ENCODE data around the gene NAIF1.

NAIF1 gene

DNA sequence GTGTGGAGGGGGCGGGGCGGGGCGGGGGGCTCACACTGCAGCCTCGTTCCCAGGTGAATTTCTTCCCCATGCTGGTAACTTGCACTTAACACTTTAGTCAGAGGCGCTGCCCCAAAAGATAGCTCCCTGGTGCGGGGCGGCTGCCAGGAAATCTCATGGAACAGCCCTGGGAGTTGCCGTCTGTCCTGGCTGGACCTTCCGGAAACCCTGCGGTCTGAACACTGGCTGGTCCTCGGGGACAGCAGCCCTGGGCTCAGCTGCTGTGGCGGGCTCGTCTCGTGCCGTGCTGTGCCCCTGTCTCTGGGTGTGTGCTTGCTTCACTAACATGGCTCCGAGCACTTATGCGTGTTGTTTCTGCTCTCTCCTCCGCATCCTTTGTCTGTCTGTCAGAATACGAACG is 34.6 kb upstream of the NAIF1 start:
- no peak for DNase-seq

DNA sequence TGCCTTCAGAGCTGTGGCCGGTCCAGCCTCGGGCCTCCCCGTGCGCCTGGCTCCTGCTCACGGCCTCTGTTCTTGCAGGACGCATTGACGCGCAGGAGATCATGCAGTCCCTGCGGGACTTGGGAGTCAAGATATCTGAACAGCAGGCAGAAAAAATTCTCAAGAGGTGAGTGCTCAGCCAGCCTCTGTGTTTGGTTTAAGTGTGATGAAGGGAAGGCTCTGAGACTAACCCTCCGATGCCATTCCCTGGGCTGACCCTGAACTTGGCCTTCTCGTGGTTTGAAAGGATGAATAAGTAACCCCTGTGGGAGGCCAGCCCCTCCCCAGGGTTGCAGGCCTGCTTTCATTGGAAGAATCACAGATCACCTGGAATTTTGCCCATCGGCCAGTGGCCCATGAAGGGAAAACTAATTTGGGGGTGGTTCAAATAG is 34.1 kb upstream of the NAIF1 start:
- no peak for DNase-seq

DNA sequence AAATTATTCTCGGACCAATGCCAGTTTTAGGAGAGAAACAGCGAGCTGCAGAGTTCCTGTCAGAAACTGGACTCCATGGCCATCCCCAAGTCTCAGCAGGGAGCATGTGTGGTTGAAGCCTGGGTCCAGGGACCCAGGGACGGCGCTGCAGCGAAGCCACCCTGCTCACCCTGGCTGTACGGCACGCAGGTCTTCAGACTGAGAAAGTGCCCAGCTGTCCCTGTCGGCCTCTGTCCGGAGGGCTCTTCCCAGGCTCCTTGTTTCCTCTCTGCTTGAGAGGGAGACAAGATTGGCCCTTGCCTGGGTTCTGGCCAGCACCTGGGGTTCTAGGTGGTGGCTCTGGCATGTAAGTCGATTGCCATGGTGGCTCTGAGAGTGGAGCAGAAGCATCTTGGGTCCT is 33.5 kb upstream of the NAIF1 start:
- no peak for DNase-seq

DNA sequence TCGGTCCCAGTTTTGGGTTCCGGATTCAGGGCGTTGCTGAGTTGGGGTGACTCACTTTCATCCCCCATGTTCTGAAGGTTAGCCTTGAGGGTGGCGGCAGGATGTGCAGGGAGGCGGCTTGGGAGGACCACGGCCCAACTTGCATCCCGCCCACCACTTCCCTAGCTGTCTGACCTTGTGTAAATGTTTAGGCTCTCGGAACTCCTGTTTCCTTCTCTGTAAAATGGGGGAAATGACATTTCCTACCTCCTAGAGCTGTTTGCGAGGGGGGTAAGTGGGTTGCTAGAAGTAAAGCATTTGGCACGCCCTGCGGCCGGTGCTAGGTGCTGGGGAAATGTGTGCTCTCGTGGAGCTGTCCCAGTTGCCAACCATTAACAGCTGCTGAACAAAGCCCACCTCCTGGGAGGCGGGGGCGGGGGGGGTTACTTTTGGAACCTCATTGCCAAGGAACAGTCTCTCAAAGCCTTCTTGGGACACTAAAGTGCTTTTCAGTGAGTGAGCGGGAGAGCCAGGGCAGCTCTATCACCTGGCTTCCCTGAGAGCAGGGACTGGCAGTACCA is 32.9 kb upstream of the NAIF1 start:
- DNase-seq = no peak

DNA sequence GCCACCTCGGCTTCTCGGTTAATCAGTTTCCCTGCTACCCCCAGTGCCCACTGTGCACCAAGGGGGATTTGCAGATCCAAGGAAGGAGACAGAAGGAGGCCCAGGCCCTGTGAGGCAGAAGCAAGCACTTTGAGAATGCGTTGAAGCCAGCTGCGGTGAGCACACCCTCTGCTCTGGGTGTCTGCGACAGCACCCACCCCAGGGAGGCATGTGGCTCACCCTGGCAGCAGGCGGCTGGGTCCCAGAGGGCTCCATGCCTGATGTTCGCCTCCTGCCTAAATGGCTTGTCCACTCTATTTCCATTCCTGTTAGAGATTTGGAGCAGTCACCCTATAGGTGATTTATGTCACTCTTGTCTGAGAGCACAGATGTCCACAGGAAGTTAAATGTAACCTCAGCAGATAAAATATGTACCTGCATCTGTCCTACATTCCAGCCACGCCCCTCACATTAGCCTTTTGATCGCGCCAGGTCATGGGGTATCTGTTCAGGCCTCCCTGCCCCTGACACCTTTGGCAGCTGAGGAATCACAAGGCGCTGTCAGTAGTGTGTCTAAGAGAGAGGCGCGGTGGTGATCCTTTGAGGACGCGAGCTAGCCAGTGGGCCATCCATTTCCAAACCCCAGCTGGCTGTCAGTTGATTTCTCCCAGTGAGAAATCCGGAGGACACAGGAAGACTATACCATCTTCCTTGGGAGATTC is 32.3 kb upstream of the NAIF1 start:
- no peak for DNase-seq

DNA sequence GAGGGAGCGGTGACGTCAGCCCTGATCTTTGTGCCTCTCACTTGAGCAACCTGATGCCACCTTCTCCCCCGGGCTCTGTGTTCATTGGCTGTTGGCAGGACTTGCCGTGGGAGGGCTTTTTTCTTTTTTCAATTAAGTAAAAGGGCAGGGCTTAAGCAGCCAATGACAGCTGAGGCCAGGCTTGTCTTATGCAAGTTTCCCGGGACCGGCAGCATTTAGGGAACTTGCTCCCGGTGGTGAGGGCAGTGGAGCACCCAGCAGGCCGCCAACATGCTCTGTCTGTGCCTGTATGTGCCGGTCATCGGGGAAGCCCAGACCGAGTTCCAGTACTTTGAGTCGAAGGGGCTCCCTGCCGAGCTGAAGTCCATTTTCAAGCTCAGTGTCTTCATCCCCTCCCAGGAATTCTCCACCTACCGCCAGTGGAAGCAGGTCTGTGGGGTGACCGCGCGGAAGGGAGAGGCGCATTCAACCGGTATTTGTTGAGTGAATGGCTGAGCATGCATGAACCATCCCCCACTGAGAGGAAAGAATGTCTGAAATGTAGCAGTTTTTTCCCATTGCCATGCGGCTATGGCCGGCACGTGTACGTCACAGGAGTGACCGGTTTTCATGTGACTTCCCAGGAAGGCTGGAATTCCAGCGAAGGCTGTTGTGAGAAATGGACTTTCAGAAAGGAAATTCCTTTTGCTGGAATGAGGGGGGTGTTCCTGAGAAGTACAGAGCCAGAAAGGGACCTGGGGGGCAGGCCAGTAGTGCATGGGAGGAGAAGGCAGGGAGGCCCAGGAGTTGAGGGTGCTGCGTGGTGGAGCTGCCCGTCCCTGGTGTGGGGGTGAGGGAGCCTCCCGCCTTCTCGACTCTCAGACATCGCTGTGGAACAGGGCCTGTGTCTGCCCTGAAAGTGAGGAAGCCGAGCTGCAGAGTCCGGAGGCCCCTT is 31.4 kb upstream of the NAIF1 start:
- DNase-seq = peak; percentile 30

DNA sequence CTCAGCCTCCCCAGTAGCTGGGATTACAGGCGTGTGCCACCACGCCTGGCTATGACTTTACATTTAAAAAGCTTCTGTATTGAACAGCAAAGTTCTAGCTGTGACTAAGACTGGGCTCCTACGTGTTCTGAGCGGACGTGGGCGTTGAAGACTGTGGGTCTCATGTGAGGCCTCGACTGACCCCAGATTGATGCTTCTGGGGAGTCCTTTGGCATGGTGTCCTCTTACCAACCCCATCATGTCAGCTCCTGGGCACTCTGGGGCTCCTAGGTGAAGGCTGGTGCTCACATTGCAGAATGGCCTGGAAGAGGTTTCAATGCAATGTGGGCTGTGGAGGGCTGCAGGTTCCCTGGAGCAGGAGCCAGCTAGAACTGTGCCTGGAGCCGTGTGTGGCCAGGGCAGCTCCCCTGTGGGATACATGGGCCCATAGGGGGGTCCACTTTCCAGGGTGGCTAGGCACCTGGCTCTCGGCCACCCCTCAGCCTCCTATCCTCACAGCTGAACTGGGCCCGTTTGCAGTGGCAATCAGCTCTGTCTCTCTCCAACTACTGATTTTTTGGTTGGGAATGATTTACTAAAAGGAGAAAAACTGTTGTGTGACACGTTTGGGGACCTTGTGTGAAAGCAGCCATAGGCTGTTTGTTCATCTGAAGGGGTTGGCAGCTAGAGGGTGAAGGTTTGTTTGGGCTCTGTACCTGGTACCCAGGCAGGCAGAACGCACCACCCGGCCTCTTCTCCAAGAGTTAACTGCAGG is 30.6 kb upstream of the NAIF1 start:
- no peak for DNase-seq

DNA sequence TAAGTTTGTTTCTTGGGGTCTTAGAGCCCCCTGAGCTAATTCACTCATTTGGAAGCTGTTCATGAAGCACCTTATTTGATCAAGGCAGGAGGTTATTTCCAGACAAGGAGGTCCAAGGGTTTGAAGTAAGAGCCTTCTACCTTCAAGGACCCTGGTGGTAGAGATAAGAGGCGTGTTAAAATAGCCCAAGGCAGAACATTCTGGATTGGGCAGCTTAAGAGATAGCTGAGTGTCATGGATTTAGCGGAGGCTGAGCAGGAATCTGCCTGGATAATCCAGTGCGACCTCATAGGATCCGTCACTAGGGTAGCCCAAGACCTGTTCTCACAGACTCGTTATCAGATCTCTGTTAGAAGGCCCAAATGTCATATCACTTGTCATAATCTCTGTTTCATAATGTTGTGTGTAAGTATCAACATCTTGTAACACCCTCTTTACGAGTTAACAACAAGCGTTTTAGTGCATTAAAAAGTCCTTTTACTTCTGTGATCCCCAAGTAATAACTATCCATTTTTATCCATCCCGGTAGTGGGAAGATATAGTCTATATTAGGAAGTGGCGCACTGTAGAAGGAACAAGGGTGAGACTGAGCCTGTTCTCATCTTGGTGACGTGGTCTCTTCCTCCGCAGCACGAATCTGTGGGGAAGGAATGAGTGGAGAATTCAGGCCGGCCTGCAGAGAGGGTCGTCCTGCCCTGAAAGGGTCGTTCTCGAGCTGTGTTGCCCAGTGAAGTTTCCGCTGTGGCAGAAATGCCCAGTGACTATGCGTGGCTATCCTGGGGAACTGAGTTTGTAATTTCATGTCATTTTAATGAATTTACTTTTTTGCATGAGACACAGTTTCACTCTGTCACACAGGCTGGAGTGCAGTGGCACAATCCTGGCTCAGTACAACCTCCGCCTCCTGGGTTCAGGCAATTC is 29.8 kb upstream of the NAIF1 start:
- no peak for DNase-seq

DNA sequence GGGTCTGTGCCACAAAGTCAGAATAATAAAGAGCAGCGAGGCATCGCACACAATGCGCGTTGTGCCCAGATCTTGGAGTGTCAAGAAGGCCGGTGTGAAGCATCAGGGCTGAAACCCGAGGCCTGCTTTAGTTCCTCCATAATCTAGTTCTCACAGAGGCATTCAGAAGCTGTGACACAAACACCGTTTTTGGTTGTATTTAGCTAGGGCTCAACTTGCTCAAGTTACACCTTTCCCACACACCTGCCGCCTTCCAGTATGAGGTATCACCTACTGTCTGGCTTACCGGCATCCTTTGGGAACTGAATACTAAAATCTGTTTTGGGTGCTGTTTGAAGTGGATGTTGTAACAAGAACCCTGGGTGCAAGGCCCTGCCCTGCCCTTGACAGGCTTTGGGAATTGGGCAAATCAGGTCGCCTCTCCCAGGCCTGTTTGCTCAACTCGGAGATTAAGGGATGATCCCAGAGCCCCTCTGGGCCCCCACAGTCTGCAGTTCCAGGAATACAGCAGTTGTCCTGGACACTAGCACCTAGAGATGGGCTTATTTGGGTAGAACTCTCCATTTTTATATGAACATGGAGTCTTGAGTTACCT is 27.9 kb upstream of the NAIF1 start:
- DNase-seq = no peak

DNA sequence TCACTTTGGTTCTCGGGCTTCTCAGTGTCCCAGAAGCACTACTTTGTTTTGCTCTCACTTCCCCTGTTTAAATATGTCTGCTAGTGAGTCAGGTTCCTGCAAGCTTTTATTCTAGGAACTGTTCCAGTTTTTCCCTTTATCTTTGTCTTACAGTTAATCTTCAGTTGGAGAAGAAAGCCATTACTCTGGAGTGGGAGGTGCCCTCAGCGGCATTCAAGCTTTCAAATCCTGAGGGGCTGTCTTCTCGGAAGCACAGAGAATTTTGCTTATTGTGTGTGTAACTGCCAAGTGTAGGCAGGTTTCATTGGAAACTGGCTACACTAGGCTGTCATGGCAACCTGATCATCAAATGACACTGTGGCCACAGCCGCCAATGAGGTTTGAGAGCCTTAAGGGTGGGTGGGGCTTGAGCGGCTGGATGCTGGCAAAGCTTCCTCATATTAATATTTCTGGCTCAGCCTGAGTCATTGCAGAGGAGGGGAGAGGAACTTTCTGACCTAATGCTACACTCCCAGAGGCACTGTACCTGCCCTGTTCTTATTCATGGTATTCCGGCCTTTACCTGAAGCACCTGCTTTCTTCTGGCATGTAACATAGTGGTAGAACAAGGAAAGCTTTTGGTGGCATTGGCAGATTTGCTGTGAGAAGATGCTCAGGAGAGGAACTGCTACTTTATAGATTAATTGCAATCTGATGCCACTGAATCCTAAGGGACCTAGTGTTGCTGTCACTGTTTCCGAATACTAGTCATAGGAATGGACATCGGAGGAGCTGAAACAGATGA is 27.2 kb upstream of the NAIF1 start:
- peak; percentile 87 for DNase-seq

DNA sequence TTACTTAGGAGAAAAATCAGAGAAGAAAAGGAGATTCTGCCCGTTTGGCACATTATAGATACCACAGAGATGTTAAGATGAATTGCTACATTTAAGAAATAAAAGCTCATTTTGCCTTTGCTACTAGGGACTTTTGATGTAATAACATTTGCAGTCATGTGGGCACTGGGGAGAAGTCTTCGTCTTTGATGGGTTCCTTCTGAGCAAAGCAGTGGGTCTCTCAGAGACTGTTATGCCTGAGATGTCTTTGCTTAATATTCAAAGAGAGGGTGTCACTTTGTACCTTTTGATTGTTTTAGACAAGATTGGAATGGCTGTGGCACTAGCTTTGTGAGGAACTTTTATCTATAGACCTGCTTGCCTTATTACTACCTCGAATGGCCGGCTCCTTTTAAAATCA is 25.9 kb upstream of the NAIF1 start:
- DNase-seq = no peak

DNA sequence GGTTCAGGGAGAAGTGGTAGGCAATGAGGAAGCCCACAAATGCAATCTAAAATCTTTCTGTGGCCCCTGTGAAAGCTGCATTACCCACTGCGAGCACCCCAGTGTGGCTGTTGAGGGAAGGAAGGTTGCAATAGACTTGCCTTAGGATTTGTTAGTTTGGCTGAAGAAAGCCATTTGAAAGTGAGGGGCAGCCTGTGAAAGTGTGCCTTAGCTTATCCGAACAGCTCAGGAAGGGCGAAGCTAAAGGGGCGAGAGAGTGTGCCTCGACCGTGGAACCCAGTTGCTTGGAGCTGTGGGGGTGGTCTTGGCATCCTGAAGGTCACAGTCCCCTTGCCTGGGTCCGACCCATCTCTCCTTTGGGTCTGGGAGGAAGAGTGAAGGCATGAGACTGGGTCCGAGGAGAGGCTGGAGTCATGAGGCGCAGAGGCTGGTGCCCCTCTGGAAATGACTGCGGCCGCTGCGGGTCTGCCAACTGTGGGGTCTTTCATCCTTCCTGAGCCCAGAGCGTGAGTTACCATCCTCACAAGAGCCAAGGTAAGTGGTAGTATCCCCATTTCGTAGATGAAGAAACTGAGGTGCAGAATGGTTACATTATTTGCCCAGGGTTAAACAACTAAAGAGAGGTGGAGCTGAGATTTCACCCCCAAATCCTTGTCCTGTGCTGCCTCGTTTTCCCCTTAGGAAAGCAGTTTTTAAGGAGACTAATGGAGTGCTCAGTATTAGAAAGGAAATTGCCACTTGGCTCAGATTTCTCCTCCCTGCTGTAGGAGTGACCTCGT is 25.3 kb upstream of the NAIF1 start:
- no peak for DNase-seq

DNA sequence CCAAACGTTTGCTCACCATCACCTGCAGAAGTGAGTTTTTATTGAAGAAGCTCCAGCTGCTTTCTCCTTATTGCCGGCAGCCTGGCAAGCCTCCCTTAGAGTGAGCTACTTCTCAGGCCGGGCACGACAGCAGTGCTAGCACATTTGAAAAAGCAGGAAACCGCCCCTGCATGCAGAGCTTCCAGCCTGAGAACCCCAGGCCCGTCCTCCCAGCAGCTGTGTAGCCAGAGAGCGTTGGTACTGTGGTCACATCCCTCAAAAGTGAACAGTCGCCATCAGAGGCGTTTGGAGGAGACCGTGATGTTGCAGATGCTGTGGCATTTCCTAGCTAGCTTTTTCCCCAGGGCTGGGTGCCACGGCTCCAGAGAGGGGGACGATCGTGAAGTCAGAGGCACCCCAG is 24.5 kb upstream of the NAIF1 start:
- no peak for DNase-seq

DNA sequence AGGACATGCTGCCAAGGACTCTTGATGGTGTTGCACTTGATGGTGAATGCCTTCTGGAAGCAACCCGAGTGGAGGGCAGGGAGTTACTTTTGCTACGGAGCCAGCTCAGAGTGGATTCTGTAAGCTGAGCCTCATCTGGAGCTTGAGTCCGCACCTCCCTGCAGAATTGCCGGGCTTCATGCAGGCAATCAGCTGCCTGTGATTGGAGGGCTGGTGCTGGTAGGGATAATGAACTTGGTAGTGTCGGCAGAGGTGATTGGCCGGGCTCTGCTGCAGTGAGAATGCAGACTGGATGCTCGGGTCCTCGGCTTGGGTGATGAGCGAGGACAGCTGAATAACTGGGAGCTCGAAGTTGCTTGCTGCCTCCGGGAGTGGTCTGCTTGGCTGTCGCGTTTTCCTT is 24.0 kb upstream of the NAIF1 start:
- no peak for DNase-seq

DNA sequence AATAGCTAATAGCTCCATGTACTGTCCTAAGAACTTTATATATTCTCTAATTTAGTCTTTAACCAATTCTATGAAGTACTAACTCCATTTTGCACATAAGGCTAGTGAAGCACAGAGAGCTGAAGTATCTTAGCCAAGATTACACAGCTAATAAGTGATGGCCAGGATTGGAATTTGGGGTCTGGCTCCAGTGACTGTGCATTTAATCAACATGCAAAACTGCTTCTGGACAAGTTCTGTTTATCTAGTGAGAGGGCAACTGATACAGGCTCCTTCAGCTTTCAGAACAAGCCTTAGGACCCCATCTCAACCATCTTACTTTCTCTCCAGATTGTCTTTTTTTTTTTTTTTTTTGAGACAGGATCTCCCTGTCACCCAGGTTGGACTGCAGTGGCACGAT is 22.2 kb upstream of the NAIF1 start:
- no peak for DNase-seq

DNA sequence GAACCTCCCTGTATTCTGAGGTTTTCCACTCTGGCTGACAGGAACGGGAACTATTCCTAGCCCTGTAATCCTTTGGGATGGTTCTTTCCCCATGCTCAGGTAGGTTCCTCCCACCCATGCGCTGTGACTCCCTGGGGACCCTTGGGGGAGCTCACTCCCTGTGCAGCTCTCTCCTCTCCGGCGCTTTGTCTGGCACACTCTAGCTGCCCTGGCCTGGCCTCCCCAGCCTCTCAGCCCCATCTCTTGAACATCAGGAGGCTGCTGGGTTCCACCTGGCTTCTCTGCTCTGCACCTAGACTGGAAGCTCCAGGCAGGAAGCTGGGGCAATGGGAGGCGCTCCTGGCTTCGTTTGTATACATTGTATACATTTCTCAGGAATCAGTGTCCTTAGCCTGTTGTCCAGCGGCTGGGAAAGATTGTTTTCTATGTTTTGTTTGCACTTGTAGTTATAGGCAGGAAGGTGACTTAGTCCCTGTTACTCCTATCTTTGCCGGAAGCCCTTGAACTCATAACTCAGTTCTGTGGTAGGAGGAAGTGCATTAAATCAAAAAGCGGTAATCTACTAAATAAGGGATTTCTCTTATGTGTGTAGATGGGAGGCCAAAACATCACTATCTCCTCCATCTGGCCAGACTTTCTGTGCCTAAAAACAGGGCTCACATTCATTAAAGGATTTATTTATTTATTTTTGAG is 21.3 kb upstream of the NAIF1 start:
- no peak for DNase-seq

DNA sequence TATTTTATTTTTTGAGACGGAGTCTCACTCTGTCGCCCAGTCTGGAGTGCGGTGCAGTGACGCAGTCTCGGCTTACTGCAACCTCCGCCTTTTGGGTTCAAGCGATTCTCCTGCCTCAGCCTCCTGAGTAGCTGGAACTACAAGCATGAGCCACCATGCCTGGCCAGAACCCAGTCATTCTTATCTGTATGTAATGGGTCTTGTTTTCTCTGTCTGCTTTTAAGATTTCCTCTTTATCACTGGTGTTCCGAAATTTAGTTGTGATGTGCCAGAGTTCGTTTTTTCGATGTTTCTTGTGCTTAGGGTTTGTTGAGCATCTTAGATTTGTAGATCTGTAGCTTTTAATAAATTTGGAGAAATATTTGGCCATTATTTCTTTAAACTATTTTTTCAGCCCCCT is 20.1 kb upstream of the NAIF1 start:
- DNase-seq = no peak

DNA sequence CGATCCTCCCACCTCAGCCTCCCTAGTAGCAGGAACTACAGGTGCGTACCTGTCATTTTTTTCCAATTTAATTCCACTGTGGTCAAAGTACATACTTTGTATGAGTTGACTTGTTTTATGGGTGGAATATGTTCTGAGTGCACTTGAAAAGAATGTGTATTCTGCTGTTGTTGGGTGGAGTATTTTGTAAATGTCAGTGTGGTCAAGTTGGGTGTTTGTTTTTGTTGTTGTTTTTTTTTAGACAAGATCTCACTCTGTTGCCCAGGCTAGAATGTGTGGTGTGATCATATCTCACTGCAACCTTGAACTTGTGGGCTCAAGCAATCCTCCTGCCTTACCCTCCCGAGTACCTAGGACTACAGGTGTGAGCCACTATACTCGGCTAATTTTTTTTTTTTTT is 18.8 kb upstream of the NAIF1 start:
- DNase-seq = no peak

DNA sequence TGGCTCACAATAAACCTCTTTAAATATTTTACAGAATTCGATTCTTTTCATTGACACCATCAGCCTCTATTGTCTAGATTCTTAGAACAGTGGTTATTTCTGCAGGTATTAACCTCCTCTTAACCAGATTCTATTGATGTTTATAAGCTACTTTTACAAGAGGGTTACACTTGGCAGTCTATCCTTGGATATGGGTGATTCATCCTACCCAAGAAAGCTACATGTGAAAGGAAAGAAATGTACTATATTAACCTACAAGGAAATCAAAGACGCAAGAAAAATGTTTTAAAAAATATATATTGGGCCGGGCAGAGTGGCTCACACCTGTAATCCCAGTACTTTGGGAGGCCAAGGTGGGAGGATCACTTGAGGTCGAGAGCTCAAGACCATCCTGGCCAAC is 17.6 kb upstream of the NAIF1 start:
- DNase-seq = no peak

All from activated CD4-positive, alpha-beta T cell treated with anti-CD3 and anti-CD28 coated beads, Interleukin-2, amount 50 U/mL, for 16 hours (primary cell).